Endothelial cell of umbilical vein (primary cell): ENCODE data around the gene ANKRD63. TPM values are rescaled to one million over a fixed set of nuclear protein-coding genes. Genes with fewer than 3 reads are reported as not detected.

Experiments used
- BruUV-seq: library from RNA; stranded (reverse); fragments of 400-500 nt; replicated peaks from 2 replicates; lab custom pipeline; 2021; lab: Mats Ljungman, UMichigan
- CTCF ChIA-PET: fragments of 300-600, 350-600 bp; sonication (Branson Sonifier 250); formaldehyde crosslinking; loops from one replicate; lab custom pipeline; 2021; ENCODE audit warnings: antibody characterized with exemption, inconsistent platforms; lab: Charles Lee
- POLR2A ChIA-PET: fragments of 300-600, 350-600 bp; sonication (Branson Sonifier 250); formaldehyde crosslinking; loops from one replicate; lab custom pipeline; 2021; ENCODE audit warnings: antibody characterized with exemption, inconsistent platforms; lab: Charles Lee
- DNase-seq: peaks from one replicate; pipeline ENCODE4 v3.0.0-alpha.2; 2011; ENCODE audit warnings: low read depth, low spot score
- FAIRE-seq: peaks from 2 replicates; lab custom pipeline; 2011; peaks lifted over from hg19 to GRCh38; lab: Jason Lieb, UNC
- H2AFZ ChIP-seq: 2 replicates; pipeline ENCODE4 v1.6.0; 2012; ENCODE audit warnings: low read depth, low read length, control low read depth, inconsistent platforms
- H3K27ac ChIP-seq: 2 replicates; pipeline ENCODE4 v1.5.1; 2011; ENCODE audit warnings: low read depth, mild to moderate bottlenecking, control low read depth, low read length, moderate library complexity; ENCODE audit not compliant: insufficient read depth
- H3K27me3 ChIP-seq, 2 experiments: 2 replicates each; pipeline versions ENCODE4 v1.6.0 to v1.6.1; 2011; ENCODE audit warnings: low read length in 2 of 2, mixed read lengths in 1 of 2; ENCODE audit not compliant: control insufficient read depth in 2 of 2, insufficient read depth in 2 of 2
- H3K36me3 ChIP-seq, 2 experiments: 2 replicates in 1 of 2; 3 replicates in 1 of 2; pipeline ENCODE4 v1.5.1; 2011; ENCODE audit warnings: low read length in 2 of 2, mild to moderate bottlenecking in 1 of 2, moderate library complexity in 1 of 2; ENCODE audit not compliant: control insufficient read depth in 2 of 2, insufficient read depth in 2 of 2; ENCODE audit errors: extremely low read depth in 1 of 2
- H3K4me1 ChIP-seq: 3 replicates; pipeline ENCODE4 v1.5.1; 2011; ENCODE audit warnings: mild to moderate bottlenecking, low read length; ENCODE audit not compliant: control insufficient read depth, insufficient read depth; ENCODE audit errors: extremely low read depth
- H3K4me2 ChIP-seq: 2 replicates; pipeline ENCODE4 v1.6.1; 2011; ENCODE audit warnings: low read length, control low read depth, mixed read lengths; ENCODE audit not compliant: insufficient read depth
- H3K4me3 ChIP-seq, 3 experiments: fragments of 200-600 bp in 1 of 3; sonication (generic), shearing (Covaris generic) in 1 of 3; replicated peaks in 1 of 3; 2 replicates each; pipeline ENCODE4 v1.5.1; 2011 to 2016; ENCODE audit warnings: control low read depth in 3 of 3, low read length in 3 of 3, mild to moderate bottlenecking in 2 of 3, inconsistent platforms in 1 of 3, low read depth in 1 of 3, moderate library complexity in 1 of 3; ENCODE audit not compliant: insufficient read depth in 1 of 3
- H3K79me2 ChIP-seq: 2 replicates; pipeline ENCODE4 v1.6.0; 2012; ENCODE audit warnings: low read length, inconsistent platforms; ENCODE audit not compliant: control insufficient read depth, insufficient read depth
- H3K9ac ChIP-seq: replicated peaks from 2 replicates; pipeline ENCODE3; 2011; ENCODE audit warnings: low read length, control low read depth; ENCODE audit not compliant: insufficient read depth; ENCODE audit errors: extremely low read depth
- H3K9me1 ChIP-seq: replicated peaks from 3 replicates; pipeline ENCODE4 v1.6.0; 2011; ENCODE audit warnings: mild to moderate bottlenecking, low read length; ENCODE audit not compliant: control insufficient read depth, insufficient read depth; ENCODE audit errors: extremely low read depth
- H3K9me3 ChIP-seq: replicated peaks from 2 replicates; pipeline ENCODE4 v1.5.1; 2012; ENCODE audit warnings: low read length, inconsistent platforms; ENCODE audit not compliant: control insufficient read depth, insufficient read depth
- H4K20me1 ChIP-seq: replicated peaks from 2 replicates; pipeline ENCODE3; 2011; ENCODE audit warnings: mild to moderate bottlenecking, low read length; ENCODE audit not compliant: control insufficient read depth, insufficient read depth; ENCODE audit errors: extremely low read depth
- EZH2 ChIP-seq: IDR thresholded peaks from 2 replicates; pipeline ENCODE4 v1.6.1; 2012; ENCODE audit warnings: borderline replicate concordance, low read depth, mild to moderate bottlenecking, moderate library complexity, low read length, inconsistent platforms; ENCODE audit not compliant: severe bottlenecking
- FOS ChIP-seq: IDR thresholded peaks from 2 replicates; pipeline ENCODE4 v1.6.1; 2011; ENCODE audit warnings: mild to moderate bottlenecking, low read length, moderate library complexity, borderline replicate concordance; ENCODE audit not compliant: insufficient read depth
- GATA2 ChIP-seq: IDR thresholded peaks from 2 replicates; pipeline ENCODE4 v1.7.0; 2011; ENCODE audit warnings: low read depth, mild to moderate bottlenecking, moderate library complexity, mixed read lengths, low read length; ENCODE audit not compliant: insufficient read length, insufficient read depth
- JUN ChIP-seq: IDR thresholded peaks from 2 replicates; pipeline ENCODE4 v1.6.1; 2011; ENCODE audit warnings: borderline replicate concordance, low read depth; ENCODE audit not compliant: insufficient read length, insufficient read depth
- MYC ChIP-seq: IDR thresholded peaks from one replicate; pipeline ENCODE4 v1.6.1; 2011; ENCODE audit warnings: mild to moderate bottlenecking, low read depth, low read length
- POLR2A ChIP-seq: IDR thresholded peaks from 2 replicates; pipeline ENCODE4 v1.6.1; 2012; ENCODE audit warnings: low read depth, mild to moderate bottlenecking, control low read depth, low read length
- POLR2AphosphoS5 ChIP-seq: IDR thresholded peaks from 2 replicates; pipeline ENCODE4 v1.6.1; 2012; ENCODE audit warnings: low read depth, mild to moderate bottlenecking, control low read depth, low read length, moderate library complexity; ENCODE audit not compliant: insufficient read depth
- dilution Hi-C: fragments of 300-500 bp; cut with MboI; formaldehyde crosslinking; loops from one replicate; pipeline ENCODE4 v1.15.0; 2019; ENCODE audit warnings: low sequenced_read_pairs; ENCODE audit not compliant: extremely low pct_ligation_motif_present
- intact Hi-C: fragments of 100-400 bp; cut with micrococcal nuclease; formaldehyde crosslinking; loops from one replicate; pipeline ENCODE4 v1.10.0; 2022
- polyA plus RNA-seq, 4 experiments: library from polyadenylated mRNA; depleted of rRNA in 3 of 4; stranded (reverse) in 3 of 4; unstranded in 1 of 4; fragments of >200 nt; gene quantifications; 2 replicates each; pipeline versions ENCODE4 v1.2.1 to v1.2.3, GENCODE V29; 2011 to 2012; ENCODE audit warnings: missing spikeins in 1 of 4
- total RNA-seq: library from RNA; stranded (reverse); gene quantifications from 2 replicates; pipeline ENCODE4 v1.2.3, GENCODE V29; 2021
- TF ChIP-seq, protein P1 (sequence below): IDR thresholded peaks from 2 replicates; pipeline ENCODE4 v1.6.1; 2011; ENCODE audit not compliant: insufficient read depth, insufficient read length
- TF ChIP-seq, protein P2 (sequence below), 2 donors: IDR thresholded peaks; 1 replicate in 1 of 2; 2 replicates in 1 of 2; pipeline ENCODE4 v1.5.1; 2011; ENCODE audit warnings: low read length in 2 of 2, mild to moderate bottlenecking in 2 of 2, moderate library complexity in 2 of 2, control low read depth in 1 of 2, inconsistent platforms in 1 of 2, low read depth in 1 of 2; ENCODE audit not compliant: insufficient read depth in 1 of 2; ENCODE audit errors: extremely low read depth in 1 of 2

ANKRD63 gene
- total and polyA plus RNA-seq, 2 donors (not counting 3 experiments of a cell fraction or from before 2014, with no cell fraction given) = not detected

GRCh38 chr15:40242213-40242599 lies 40.7 kb downstream of the ANKRD63 start:
- ChIA-PET CTCF (interaction anchor here (1.2 to 7.9 kb wide), 3 partner anchors 11 to 31 kb away, joined by 3 to 63 read pairs (median 4); no protein-coding TSS in a partner anchor), POLR2A (no interaction called here)
- DNase-seq (no peak), FAIRE-seq (no peak)
- no peak overlapping the region for H3K27ac ChIP-seq
- TF ChIP-seq POLR2A (no peak), EZH2 (no peak), GATA2 (no peak), POLR2AphosphoS5 (no peak), MYC (no peak), JUN (no peak), FOS (no peak)
- TF ChIP-seq, protein P1, sequence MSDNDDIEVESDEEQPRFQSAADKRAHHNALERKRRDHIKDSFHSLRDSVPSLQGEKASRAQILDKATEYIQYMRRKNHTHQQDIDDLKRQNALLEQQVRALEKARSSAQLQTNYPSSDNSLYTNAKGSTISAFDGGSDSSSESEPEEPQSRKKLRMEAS = no peak
- TF ChIP-seq, protein P2, sequence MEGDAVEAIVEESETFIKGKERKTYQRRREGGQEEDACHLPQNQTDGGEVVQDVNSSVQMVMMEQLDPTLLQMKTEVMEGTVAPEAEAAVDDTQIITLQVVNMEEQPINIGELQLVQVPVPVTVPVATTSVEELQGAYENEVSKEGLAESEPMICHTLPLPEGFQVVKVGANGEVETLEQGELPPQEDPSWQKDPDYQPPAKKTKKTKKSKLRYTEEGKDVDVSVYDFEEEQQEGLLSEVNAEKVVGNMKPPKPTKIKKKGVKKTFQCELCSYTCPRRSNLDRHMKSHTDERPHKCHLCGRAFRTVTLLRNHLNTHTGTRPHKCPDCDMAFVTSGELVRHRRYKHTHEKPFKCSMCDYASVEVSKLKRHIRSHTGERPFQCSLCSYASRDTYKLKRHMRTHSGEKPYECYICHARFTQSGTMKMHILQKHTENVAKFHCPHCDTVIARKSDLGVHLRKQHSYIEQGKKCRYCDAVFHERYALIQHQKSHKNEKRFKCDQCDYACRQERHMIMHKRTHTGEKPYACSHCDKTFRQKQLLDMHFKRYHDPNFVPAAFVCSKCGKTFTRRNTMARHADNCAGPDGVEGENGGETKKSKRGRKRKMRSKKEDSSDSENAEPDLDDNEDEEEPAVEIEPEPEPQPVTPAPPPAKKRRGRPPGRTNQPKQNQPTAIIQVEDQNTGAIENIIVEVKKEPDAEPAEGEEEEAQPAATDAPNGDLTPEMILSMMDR (IDR thresholded peaks at IDR 0.05; ENCODE audit: extremely low read depth in 1 of 2, insufficient read depth in 1 of 2, low read depth in 1 of 2, low read length in 2 of 2) = no peak
- peaks cover 4% of the 10 kb centered on the region for H3K4me1 ChIP-seq
- H3K27me3 ChIP-seq = peaks cover 10 to 15% of the 10 kb centered on the region in 2 experiments
- H3K4me2 ChIP-seq = no peak overlapping the region
- dilution Hi-C loops (no loop called here), intact Hi-C loops (no loop called here)
- no peaks in the 10 kb centered on the region for H4K20me1 ChIP-seq
- H3K4me3 ChIP-seq = no peak overlapping the region
- no TSS peak for BruUV-seq
- no peaks in the 10 kb centered on the region for H3K79me2 ChIP-seq
- H3K9ac ChIP-seq = no peak overlapping the region
- no peaks in the 10 kb centered on the region for H3K9me1 ChIP-seq
- no peaks in the 10 kb centered on the region for H3K36me3 ChIP-seq
- H3K9me3 ChIP-seq = no peaks in the 10 kb centered on the region
- no peak overlapping the region for H2AFZ ChIP-seq
